ENCODE measurements around the gene USP14.

DNA sequence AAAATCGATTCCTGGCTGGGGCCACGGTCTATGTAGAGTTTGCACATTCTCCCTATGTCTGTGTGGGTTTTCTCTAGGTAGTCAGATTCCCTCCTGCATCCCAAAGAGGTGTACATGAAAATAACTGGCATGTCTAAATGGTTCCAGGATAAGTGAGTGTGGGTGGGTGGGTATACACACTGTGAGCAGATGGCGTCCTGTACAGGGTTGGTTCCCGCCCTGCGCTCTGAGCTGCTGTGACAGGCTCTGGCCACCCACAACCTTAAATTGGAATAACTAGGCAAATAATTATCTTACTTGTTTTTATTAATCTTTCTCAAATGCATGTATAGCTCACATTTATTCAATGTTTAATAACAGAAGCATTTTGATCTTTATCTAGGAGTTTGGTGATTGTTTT is 93.2 kb downstream of the USP14 start:
- TF ChIP-seq, protein P1, sequence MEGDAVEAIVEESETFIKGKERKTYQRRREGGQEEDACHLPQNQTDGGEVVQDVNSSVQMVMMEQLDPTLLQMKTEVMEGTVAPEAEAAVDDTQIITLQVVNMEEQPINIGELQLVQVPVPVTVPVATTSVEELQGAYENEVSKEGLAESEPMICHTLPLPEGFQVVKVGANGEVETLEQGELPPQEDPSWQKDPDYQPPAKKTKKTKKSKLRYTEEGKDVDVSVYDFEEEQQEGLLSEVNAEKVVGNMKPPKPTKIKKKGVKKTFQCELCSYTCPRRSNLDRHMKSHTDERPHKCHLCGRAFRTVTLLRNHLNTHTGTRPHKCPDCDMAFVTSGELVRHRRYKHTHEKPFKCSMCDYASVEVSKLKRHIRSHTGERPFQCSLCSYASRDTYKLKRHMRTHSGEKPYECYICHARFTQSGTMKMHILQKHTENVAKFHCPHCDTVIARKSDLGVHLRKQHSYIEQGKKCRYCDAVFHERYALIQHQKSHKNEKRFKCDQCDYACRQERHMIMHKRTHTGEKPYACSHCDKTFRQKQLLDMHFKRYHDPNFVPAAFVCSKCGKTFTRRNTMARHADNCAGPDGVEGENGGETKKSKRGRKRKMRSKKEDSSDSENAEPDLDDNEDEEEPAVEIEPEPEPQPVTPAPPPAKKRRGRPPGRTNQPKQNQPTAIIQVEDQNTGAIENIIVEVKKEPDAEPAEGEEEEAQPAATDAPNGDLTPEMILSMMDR (IDR thresholded peaks at IDR 0.05) = no peak
- no peak for TF ChIP-seq POLR2A (IDR thresholded peaks at IDR 0.05)

Data from tibial nerve (tissue), 3 donors.